Measurements from ENCODE around the gene MRPS2.
A peak's percentile ranks its signal among the peaks of the same experiment; 100 is the strongest.
"Not testable (repeated sequence)": the region's sequence is repeated elsewhere in the genome, so short reads cannot be mapped to it uniquely, and the experiment has no call there.

MRPS2 gene

DNA sequence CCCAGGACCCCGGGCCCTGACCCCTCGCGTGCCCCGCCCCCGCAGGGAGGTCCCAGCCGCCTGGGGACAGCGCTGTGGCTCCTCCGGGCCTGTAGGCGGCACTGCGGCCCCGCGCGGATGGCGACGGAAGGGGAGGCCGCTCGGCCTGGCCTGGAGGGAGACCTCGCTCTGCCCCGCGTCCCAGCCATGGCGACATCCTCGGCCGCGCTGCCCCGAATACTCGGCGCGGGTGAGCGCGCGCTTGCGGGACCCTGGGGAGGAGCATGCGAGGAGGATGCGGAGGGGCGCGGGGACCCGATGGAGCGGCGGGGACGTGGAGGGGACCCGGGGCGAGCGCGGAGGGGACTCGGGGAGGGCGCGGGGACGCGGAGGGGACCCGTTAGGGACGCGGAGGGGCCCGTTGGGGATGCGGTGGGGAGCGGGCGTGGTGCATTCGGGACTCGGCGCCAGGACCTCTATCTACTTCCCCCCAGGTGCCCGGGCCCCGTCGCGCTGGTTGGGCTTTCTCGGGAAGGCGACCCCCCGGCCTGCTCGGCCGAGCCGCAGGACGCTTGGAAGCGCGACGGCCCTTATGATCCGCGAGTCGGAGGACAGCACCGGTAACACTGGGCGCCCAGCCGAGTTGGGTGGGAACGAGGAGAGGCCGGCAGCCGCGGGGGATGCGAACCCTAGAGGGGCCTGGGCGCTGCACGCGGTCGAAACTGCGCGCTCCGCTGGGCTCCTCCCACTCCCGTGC lies at the start of gene MRPS2:
Gene MRPS2 (plus strand): TSS at position 158 of the 736 bp plus-strand sequence. CDS start 29 bp downstream, at position 187.
- DNase-seq (ENCODE audit: low read depth), result peak; percentile 90

DNA sequence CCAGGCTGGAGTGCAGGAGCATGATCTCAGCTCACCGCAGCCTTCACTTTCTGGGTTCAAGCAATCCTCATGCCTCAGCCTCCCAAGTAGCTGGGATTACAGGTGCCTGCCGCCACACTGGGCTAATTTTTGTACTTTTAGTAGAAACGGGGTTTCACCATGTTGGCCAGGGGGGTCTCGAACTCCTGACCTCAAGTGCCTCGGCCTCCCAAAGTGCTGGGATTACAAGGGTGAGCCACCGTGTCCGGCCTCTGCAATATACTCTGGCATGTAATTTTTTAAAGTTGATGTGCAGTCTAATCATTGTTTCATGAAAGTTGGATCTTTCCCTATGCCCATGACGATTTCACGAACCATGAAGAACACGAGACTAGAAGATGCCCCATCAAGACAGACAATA lies 49.5 kb upstream of the MRPS2 start:
- no peak for DNase-seq (ENCODE audit: low read depth)

DNA sequence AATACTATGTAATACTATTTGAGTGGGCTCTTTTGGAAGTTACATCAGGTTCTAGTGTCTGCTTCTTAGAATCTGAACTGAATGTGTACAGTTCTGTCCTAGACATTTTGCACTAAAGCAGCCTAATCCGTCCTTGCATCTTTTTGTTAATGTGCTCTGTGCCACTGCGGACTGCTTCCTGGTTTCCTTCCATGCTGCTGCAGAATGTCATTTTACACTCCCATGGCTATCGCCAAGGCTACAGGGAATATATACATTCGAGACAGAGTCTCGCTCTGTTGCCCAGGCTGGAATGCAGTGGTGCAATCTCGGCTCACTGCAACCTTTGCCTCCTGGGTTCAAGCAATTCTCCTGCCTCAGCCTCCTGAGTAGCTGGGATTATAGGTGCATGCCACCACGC lies 48.6 kb upstream of the MRPS2 start:
- not testable (repeated sequence) for DNase-seq (ENCODE audit: low read depth)

DNA sequence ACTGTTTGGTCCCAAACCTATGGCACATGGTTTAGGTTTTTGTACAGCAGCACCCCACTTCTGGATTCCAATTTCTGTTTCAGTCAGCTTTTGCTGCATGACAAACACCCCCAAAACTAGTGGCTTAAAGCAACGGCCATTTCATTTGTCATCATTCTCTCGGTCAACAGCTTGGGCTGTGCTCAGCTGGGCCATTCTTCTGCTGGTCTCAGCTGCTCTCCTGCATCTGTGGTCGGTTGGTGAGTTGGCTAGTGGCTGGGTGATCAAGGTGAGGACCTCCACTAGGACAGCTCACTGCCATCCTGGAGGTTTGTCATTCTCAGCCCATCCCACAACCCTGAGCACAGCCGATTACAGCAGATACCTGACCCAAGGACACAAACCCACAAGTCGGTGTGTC lies 45.7 kb upstream of the MRPS2 start:
- no peak for DNase-seq (ENCODE audit: low read depth)

DNA sequence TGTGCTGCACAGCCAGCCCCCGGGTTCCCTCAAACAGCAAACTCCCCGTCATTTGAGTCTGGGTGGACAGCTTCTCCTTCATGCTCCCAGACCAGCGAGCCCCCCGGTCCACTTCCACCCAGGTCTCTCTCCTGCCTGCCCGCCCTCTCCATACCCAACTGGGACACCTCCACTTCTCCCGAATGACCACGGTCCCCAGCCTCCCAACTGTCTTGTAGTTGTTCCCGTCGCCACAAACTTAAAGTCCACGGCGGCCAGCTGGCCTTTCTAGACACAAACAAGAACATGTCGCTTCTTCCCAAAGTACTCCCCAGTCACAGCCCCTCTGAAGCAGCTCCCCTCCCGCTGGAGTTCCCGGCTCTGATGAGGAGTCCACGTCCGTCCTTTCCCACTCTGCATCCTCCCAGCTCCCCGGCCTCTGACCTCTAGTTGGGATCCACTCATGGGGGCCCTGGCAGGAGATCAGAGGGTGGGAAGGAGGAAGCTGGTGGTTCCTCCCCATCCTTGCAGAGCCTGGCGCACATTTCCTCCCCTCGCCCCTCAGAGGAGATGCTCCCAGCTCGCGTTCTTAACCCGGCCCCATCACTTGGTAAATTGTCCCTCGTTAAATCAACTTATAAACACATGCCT lies 45.0 kb upstream of the MRPS2 start:
- DNase-seq (ENCODE audit: low read depth), result no peak

DNA sequence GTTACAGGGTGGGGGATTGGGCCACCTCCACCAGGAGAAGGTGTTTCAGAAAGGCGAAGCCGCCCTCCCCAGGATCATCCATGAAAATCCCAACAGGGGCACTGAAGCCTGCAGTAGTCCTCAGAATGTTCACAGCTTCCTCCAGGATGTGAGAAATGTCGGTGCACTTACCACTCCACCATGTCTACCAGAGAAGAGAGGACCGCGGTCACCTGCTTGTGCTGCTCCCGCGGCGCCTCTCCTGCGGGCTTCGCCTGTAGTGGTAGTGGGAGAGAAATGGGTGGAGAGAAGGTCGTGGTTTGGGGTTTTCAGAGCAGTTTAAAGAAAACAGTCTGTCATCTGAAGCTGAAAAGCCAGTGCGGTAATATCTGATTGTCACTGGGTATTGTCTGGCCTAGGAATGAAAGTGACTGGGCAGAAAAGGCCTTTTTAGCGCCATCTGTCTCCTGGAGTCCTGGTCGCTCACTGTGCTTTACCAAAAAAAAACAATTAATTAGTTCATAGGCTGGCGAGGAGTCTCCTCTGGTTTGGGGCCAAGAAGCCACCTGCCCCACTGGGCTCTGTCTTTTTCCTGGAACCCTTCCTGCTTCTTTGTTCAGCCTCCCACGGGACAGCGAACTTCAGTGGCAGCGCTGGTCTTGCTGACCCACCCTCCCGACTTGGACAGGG lies 43.9 kb upstream of the MRPS2 start:
- no peak for DNase-seq (ENCODE audit: low read depth)

DNA sequence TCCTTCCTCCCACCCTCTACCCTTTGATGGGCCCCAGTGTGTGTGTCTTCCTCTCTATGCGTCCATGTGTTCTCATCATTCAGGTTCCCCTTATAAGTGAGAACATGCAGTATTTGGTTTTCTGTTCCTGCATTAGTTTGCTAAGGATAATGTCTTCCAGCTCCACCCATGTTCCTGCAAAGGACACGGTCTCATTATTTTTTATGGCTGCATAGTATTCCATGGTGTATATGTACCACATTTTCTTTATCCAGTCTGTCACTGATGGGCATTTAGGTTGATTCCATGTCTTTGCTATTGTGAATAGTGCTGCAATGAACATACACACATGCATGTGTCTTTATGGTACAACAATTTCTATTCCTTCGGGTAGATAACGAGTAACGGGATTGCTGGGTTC lies 42.0 kb upstream of the MRPS2 start:
- DNase-seq (ENCODE audit: low read depth), result not testable (repeated sequence)

DNA sequence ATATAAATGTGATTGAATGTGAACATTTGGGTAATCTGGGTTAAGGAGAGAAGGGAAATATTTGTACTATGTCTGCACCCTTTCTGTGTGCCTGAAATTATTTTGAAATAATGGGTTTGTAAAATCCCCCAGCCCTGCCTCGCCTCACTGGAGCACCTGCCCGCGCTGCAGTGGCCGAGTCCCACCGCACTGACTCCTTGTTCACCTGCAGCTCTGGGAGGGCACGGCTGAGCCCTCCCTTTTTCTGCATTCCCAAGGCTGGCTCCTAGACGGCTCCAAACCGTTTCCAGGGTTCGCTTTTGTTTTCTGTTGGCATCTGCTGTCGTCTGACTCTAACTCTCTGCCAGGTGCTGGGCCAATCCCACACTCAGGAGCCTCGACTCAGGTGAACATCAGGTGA lies 38.5 kb upstream of the MRPS2 start:
- DNase-seq (ENCODE audit: low read depth), result no peak

DNA sequence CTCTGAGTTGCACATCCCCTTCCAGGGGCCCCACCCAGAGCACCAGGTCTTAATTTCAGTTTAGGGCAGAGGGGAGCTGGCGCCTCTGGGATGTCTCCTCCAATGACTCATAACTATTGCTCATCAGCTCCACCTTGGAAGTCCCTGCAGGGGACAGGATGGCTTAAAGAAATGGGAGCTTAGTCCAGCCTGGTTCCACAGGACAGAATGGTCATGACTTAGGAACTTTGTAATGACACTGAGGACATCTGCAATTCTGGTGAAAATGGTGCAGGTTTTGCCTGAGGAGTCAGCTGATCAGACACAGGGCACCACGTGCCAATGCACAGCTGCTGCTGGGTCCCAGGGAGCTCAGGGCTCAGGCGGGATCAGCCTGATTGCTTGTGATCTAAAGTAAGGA lies 37.3 kb upstream of the MRPS2 start:
- peak; percentile 44 for DNase-seq (ENCODE audit: low read depth)

DNA sequence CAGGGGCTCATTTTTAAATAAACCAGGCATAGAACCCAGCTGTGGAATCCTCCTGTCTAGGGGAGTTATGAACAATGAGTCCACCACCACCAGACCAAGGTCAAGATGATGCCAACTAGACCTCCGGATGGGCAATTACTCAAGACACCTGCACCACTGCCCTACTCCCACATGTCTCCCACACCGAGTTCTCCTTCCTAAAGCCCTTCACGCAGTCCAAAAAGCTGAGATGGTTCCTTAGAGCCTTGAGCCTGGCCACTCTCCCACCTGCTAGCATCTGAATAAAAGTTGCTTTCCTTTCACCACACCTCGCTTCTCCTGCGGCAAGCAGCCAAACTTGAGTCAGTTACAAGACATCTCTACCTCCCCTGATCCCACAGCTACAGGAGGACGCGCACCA lies 36.3 kb upstream of the MRPS2 start:
- no peak for DNase-seq (ENCODE audit: low read depth)

DNA sequence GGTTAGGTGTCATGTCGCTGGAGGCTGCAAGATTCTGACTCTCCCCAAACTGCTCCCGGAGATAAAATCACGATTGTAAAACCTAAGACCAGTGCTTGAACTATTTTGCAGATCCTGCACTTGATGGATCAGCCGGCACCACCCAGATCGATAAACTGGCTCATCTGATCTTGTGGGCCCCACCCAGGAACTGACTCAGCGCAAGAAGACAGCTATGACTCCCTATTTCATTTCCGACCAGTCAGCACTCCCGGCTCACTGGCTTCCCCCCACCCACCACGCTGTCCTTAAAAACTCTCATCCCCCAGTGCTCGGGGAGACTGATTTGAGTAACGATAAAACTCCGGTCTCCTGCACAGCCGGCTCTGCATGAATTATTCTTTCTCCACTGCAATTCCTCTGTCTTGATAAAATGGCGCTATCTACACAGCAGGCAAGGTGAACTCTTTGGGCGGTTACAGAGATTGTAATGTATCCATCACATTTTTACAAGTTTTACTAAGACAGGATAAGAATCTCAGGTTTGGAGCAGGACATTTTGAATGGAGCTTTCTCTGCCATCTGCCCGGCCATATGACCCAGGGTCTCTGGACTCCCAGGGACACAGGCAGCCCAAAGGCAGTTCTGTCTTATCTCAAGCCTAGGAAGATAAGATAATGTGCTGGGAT lies 31.5 kb upstream of the MRPS2 start:
- DNase-seq (ENCODE audit: low read depth), result peak; percentile 47

DNA sequence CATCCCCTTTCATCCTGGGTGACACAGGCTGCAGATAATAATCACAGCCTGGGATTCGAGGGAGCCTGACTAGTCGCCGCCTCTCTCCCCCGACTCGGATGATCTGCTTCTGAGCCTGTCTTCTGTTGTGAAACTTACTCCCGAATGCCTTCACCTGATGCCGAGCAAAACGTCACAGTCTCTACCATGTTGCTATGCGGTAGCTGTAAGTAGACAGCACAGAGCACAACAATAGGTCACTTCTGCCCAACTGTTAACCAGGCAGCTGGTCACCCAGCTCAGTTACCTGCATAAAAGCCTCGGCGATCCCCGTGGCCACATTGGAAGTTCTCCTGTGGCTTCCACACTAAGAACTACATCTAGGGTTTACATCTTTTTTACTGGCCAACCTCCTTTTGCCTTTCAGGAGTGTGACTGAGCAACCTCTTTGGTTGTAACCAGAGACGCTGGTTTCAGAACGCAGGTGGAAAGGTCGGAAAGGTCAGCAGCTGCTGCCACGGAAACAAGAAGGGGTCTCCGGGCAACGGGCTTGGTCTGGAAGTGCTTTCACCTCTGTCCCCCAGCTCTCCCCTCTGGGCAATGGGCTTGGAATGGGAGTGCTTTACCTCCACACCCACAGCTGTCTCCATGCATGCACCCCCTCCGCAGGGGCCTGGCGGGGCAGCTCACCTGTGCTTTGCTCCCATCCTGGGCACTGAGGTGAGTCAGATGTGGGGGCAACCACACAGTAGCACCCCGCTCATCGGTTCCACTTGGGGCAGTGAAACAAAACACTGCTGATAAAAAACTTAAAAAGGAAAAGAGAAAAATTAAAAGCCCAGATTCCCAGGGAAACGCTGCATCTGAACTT lies 28.5 kb upstream of the MRPS2 start:
- no peak for DNase-seq (ENCODE audit: low read depth)

DNA sequence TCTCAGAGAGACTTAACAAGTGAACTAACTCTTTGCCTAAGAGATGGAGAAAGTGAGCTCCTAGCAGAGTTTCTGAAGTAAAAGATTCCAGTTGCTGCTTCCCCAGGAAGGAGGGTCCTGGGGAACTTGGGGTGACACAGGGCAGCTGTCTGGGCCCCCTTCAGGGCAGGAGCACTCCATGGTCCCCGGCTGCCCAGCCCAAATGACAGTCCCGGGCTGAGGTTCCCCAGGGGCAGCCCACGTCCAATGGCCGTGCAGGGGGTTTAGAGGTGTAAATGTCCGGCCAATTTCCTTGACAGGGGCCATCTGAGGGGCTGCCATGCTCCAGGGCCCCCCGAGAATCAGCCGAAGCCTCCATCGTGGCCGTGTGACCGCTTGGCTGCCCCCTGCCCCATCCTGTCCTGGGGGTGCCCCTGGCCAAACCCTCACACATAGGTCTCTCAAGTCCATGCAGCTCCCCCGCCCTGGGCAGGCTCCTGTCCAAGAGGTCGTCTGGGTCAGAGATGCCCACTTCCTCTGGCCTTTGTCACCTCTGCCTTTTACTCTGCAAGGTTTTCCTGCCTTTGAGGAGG lies 26.4 kb upstream of the MRPS2 start:
- no peak for DNase-seq (ENCODE audit: low read depth)

DNA sequence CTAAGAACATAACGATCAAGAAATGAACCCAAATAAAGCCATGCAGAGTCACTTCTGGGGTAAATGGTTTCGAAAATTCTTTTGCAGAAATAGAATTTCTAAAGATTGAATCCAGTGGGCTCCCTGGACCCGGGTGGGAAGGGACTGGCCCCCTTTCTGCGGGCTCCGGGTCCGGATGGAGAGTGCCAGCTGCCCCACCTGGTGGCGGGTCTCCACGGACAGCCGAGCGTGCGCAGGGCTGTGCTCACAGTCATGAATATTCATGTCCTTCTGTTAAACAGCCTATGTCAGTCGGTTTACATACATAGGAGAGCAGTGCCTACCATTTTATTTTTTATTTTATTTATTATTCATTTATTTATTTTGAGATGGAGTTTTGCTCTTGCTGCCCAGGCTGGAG lies 25.6 kb upstream of the MRPS2 start:
- peak; percentile 23 for DNase-seq (ENCODE audit: low read depth)

DNA sequence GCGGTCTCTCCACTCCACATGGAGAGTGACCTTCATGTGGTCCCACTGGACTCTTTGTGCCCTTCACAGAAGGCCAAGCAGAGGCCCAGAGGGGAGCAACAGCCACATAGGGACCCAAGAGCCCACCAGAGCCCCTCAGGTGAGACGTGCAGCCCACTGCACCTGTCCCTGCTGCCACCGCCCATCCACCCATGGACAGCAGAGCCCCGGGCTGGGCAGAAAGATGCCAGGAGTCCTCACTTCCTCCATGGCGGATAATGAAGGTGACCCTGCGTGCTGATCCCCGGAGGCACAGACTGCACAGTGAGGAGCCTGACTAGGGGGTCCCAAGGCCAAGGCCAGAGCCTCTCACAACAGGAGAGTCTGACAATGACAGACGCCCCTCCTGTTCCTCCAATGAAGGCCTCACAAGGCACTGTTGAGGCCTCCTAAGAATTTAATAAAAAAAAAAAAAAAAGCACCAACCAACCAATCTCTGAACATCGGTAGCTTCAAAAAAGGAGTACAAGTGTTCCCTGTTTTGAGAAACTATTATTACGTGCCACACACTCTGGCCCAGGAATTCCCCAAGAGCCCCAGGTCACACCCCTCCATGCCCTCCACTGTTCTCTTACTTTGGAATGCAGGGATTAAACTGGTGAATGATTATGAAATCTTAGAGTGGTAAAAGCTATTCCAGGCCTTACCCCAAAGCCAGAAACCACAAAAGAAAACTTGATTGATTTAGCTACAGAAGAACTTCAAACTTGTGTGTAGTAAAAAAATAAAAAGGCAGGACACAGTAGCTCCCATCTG lies 23.7 kb upstream of the MRPS2 start:
- peak; percentile 22 for DNase-seq (ENCODE audit: low read depth)

DNA sequence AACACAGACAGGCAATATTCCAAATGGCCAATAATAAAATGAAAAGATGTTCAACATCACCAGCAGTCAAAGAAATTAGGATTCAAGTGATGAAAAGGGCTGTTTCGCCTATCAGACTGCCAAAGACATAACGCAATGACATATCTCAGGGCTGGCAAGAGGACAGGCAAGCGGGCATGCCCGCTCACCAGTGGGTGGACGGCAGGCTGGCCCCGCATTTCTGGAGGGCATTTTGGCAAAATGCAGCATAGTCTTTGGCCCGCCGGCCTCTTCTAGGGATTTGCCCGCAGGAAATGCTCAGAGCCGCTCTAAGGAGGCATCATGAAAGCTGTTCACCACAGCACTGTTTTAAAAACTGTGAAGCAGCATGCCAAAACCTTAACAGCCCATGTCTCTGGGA lies 22.3 kb upstream of the MRPS2 start:
- no peak for DNase-seq (ENCODE audit: low read depth)

DNA sequence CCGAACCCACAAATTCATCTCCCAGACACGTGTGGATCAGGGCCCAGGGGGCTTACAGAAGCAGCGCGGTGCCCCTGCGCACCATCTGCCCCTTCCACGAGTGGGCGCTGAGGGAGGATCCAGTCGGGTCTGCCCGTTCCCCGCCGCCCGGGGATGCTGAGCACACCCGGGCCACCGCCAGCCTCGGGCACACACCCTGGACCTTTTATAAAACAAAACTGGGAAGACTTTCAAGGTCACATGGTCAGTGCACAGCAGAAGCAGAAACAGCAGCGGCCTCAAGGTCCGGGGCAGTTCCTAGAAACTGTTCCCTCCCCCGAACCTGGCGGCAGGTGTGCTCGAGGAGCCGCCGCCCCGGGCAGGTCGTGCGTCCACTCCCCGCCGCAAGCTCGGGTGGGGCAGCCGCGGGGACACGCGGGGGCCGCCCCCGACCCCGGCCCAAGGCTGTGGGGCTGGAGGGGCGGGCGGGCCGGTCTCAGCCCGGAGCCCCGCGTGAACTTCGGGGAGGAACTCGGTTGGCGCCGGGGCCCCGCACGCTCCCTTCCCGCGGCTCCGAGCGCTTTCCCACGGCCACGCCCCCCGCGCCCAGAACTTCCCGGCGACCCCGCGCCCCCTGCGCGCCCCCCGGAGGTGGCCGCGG lies 21.5 kb upstream of the MRPS2 start:
- DNase-seq (ENCODE audit: low read depth), result no peak

DNA sequence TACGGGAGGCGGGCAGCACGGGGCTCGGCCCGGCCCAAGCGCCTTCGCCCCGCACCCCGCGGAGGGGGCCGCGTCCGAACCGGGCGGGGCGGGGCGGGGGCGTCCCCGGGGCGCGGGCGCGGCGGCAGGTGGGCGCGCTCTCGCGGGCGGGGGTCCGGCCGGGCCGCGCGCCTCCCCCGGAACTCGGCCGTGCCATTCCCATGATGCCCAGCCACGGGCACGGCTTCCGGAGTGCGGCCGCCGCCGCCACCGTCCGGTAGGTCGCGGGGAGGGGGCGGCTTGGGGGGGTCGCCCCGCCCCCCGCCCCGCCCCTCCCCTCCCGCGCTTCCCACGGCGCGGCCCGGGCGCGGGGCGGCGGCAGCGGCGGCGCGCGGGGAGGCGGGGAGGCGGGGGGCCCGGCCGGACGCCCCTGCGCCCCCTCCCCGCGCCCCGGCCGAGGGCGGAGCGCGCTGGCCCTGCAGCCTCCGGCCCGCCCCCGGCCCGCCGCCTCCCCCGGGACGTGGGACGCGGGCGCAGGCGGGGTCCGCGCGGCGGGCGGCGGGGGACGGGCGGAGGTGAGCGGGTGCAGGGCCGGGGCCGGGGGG lies 20.9 kb upstream of the MRPS2 start, which contains the start of gene PPP1R26:
Gene PPP1R26 (plus strand): TSS at position 314 of the 584 bp plus-strand sequence. CDS start 4,729 bp downstream, outside the sequence.
- no peak for DNase-seq (ENCODE audit: low read depth)

DNA sequence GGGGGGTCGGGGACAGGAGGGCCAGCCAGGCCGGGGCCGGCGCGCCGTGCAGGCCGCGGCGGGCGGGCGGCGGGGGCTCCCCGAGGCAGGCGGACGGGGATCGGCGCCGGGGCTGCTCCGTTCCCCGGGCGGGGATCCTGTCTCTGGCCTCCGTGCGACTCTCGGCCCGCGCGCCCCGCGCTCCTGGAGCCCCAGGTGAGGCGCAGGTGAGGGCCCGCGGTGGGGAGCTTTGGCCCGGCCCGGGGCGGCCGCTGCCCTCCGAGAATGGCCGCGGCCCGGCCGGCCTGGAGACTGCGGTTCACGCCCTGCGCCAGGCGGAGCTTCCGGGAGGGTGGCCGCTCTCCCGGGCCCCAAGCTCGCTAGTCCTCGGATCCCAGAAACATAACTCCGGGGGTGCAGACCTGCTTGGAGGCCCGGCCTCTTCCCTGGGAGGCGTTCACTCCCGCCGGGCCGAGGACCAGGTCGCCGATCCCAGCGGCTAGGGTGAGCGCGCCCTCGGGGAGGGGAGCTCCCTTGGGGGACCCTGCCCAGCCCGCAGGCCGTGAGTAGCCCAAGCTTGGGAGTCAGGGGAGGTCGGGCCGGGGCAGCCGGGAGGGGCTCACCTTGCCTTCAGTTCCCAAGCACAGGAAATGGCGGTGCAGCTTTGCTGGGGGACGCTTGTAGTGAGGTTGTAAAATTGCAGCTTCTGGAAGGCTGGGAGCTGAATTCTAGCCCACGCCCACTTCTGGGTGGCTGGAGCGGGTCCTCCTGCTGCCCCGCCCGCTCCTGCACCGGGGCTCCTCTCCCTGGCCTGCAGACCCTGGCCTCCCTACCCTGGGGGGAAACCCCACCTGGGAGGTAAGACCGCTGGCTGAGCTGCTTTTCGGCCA lies 20.2 kb upstream of the MRPS2 start:
- DNase-seq (ENCODE audit: low read depth), result peak; percentile 37

Data from iris pigment epithelial cell (primary cell).